Myocyte (in vitro differentiated cells): ENCODE measurements around the gene ST8SIA1. TPM values are rescaled to one million over a fixed set of nuclear protein-coding genes. Genes with fewer than 3 reads are reported as not detected.

Source experiments
- DNase-seq: peaks from one replicate; pipeline ENCODE4 v3.0.0-alpha.2; 2012; ENCODE audit warnings: low read depth
- total RNA-seq: library from RNA; depleted of rRNA; stranded (reverse); fragments of >200 nt; gene quantifications from 2 replicates; pipeline ENCODE4 v1.2.3, GENCODE V29; 2014

The ST8SIA1 gene
- total RNA-seq, 1 donor from 2014 or later = 1.6 TPM

- DNase-seq = no peak
These were observed 88.2 kb downstream of the ST8SIA1 start for GRCh38 chr12:22246217-22246846.

- DNase-seq = no peak
These were observed 91.8 kb downstream of the ST8SIA1 start for GRCh38 chr12:22242726-22243125.

- peak; percentile 64 for DNase-seq
These were observed 96.3 kb downstream of the ST8SIA1 start for GRCh38 chr12:22238211-22238610.

DNA sequence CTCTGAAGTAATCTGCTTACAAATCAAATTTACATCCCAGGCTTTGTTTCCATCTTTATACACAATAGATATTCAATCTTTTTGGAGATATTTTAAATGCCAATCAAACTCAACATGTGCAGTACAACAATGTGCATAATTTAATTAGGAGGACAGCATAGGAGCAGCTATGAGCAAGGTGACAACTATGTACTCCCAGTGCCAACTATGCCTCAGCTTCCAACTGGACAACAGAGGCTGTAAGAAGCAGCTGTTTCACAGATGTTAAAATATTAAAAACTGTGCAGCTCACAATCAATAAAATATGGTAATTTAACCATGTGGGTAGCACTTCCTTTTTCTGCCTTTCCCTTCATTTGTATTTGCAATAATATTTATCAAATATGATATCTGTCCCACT, 99.9 kb downstream of the ST8SIA1 start:
- DNase-seq = peak; percentile 66

DNA sequence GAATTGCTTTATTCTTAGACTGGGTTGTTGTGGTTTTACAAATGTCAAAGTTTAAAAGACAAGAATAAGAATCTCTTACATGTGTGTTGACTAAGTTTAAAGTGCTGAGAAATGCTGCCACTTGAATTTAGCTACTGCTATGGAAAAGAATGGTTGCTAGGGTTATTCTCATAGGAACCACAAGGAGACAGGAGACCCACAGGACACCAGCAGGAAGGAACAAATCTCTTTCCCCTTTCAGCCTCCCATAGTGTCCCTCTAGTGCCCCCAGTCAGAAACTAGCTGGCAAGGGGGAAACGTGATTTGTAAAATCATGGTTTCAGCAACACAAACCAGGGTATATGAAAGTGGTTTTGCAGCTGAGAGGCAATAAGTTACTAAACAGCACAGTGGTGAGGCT, 102.7 kb downstream of the ST8SIA1 start:
- DNase-seq = no peak

GRCh38 chr12:22231078-22231477, 103.4 kb downstream of the ST8SIA1 start:
- DNase-seq = no peak

DNA sequence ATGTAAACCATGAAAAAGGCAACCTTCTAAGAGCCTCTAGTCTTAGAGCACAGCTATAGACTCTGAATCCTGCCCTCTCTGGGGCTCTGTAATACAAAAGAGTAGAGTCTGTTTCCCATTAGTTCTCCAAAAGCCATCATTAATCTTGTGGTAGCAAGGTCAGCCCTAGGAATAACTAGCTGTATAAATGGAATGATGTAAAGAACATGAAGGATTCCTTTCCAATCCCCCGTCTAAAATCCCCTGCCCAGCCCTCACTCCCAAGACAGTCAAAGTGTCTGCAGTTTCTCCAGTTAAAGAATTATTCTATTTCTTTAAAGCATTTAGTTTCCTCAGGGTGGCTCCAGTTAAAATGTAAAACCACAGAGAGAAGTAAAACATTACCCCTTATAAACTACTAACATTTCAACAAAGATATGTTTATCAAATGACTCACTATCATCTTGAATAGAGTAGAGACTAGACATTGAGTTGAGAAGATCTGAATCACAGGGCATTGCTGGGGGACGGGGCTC, 104.2 kb downstream of the ST8SIA1 start:
- DNase-seq = no peak

DNA sequence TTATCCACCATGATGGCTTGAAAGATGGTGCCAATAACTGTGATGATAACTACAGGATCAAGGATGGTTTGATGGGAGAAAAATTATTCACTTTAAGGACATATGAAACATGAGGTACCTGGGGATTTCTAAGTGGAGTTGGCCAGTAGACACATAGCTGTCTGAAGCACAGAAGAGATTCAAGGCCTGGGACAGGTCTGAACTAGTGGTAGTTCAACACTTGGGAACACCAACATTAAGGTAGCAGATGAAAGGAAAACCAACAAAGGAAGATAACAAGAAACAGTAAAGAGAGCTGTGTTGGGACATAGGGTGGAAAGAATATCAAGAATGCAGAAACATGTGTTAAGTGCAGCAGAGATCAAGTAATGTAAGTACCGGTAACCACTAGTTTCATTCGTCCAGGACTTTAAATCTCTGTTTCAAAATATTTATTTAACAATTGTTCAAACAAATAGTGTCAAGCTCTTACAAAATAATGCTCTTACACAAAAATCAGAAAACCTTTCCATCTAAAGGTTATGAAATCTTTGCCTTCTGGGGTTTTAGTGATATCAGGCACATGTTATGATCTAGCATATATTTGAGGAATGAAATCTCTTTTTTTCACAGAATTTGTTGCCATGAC, 104.7 kb downstream of the ST8SIA1 start:
- DNase-seq = no peak

DNA sequence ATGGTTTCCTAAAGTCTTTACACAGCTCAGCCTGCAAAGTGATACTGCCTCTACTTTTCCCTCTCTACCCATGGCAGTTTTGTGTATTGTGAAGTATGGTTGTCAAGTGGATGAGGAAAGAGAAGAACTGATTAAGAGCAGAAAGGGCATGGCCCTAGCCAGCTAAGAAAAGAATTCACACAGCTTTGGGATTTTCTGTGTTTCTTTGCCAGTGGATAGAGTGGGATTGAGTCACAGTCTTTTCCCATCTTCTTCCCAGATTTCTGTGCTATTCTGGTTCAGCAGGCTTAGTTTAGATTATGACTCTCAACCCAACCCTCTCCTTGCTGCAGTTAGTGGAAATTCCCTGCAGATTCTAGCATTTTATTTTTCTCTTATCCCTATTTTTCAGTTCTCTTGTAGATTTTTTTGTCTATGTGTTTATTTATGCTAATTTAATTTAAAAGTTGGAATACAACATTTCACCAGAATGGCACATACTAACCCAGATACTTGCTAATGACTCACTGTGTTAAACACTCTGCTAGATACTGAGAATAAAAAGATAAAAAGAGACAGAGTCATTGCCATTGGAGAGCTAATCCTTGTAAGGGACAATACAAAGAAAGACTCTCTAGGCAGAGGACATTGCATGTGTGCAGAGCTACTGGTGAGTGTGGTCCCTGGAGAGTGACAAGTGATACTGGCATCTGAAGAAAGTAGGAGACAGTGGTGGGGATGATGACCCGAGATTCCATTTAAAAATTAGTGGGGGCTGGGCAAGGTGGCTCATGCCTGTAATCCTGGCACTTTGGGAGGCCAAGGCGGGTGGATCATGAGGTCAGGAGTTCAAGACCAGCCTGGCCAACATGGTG, 106.3 kb downstream of the ST8SIA1 start:
- DNase-seq = peak; percentile 73

GRCh38 chr12:22223356-22223755, 111.2 kb downstream of the ST8SIA1 start:
- no peak for DNase-seq

DNA sequence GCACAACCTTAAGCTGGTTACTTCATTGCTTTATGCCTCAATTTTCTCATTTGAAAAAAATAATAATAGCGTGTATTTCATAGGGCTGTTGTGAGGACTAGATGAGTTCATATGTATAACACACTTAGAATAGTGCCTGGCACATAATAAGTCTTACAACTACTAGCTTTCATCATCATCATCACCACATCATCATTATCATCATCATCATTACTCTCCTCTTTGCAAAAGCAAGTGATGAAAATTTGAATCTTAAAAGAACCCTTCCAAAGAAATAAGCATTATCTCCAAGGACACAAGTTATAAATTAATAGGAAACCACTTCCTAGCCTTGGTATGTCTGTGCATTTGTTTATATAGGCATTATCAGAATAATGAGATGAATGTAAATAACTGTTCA, 117.0 kb downstream of the ST8SIA1 start:
- DNase-seq = no peak

DNA sequence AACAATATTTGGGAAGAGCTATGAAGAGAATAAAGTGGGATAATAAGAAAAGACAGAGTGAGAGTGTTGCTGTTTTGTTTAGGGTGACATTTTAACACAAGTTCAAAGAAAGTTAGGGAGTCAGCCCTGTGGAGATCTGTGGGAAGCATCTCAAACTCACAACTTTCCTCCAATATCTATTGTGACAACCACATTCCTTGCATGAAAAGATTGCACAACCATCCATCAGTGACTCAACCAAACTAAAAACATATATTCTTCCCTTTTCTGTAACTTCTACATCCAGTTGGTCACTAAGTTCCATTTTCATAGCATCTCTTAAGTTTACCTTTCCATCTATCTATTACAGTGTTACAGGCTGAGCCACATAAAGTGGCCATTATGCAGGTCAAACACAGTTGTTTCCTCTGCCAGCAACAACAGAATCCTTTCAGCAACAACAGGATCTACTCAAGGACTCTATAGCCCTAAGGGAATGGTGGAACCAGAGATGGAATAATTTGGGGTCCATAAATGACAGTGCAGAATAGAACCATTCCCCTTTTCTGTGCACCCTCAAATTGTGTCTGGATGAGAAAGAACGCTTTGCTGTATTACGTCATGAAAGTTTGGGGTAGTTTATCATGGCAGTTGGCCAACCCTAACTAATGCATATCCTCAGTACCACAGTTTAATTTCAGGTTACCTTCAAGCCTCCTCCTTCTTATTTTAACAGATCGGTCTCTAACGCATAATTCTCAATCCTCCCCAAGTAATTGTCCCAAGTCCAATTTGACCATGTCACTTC, 118.8 kb downstream of the ST8SIA1 start:
- DNase-seq = no peak

DNA sequence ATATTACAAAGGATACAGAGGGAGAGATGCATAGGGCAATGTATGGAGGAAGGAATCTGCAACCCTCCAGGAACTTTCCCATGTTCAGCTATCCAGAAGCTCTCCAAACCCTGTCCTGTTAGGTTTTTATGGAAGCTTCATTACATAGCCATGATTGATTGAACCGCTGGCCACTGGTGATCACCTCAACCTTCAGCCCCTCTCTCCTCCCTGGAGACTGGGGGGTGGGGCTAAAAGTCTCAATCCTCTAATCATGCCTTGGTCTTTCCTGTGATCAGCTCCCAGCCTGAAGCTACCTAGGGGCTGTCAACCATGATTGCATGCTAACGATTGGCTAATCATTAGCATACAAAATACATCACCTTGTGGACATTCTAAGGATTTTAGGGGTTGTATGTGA, 123.4 kb downstream of the ST8SIA1 start:
- DNase-seq = no peak

DNA sequence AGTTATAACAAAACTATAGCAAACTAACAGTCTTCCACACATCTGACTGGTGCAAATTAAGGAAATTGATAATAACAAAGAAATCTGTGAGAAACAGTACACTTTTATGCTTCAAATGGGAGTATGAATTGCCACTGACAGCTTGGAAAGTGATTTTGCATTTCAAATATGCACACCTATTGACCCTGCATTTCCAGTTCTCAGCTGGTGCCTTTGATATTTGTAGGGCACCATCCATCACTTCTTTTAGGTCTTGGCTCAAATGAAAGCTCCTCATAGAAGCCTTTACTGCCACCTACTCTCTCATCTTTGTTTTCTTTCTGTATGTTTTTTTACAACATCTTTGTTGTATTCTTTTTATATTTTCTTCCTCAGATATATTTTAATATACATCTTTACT, 125.1 kb downstream of the ST8SIA1 start:
- DNase-seq = no peak

DNA sequence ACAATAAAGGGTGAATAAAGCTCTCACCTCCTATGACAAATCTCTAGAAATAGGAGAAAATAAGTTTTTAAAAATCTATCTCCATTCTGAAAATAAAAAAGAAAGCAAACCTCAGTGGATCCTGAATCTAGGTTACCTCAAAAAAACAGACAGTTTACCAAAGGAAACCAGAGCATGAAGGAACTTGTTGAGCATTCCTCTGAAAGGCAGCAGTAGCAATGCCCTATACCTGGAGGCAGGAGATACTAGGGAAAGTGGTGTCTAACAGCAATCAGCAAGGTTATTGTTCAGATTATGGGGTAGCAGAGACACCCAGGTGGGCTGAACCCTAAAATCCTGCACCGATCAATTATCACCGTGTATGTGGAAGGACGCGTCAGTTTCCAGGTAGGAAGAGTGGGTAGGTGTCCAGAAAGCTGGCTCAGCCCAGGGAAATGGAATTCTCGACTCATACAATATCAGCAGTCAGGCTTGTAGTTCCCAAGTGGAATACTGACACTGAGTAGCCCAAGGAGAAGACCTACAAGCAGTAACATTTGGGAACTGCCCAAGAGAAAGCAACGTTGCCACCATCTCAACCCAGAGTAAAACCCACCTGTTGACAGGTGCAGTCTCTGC, 128.3 kb downstream of the ST8SIA1 start:
- no peak for DNase-seq

DNA sequence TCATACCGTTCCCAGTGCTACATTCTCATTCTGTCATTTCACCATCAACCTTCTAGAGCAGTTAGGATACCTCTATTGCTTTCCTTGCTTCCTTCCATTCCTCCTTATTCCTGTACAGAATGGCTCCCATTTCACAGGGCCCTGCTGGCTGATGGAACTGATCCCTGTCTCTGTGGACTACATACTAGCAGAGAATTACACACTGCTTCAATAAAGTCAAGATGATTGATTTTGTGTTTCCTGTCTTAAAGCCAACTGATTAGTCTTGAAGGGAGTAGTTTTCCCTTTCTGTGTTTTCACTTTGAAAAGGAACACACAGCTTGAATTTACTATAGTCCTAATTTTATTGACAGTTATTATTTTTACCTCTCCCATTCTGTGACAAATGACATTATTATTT, 130.1 kb downstream of the ST8SIA1 start:
- no peak for DNase-seq

DNA sequence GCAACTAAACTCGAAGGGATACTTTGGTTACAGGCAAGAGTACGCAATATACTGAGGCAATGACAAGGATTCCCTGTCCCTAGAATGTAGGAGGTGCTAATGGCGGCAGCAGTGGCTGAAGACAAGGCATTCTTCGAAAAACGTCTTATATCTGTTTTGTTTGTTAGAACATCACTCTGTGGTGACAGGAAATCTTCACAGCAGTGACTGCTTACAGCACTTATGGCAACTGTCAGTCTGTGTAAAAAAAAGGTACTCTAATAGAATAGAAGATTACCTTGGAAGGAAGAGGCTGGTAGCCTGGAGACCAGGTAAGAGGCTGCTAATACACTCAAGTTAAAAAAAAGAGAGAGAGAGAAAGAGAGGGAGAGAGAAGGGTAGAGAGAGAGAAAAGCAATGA, 131.7 kb downstream of the ST8SIA1 start:
- DNase-seq = no peak

DNA sequence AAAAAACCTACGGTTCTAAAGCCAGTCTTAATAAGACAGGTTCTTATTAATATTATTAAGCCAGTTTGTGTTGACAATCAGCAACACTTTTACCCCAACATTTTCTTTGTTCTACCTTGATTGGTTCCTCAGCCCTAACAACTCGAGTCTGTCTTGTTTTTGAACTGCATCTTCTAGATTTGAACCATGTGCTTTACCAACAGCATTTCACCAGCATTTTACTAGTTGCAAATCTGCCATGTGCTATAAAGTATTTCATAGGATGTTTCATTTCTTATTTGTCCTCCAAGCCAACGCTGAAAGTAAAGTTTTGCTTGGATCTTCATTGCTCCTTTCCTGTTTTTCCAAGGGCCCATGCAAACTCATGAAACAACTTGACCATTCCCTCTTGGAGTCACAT, 133.4 kb downstream of the ST8SIA1 start:
- no peak for DNase-seq

GRCh38 chr12:22196236-22196635, 138.3 kb downstream of the ST8SIA1 start:
- no peak for DNase-seq

GRCh38 chr12:22190969-22191368, 143.5 kb downstream of the ST8SIA1 start:
- no peak for DNase-seq

- no peak for DNase-seq
These were observed 146.1 kb downstream of the ST8SIA1 start for GRCh38 chr12:22188431-22188830.
